HG02840 (cell line): Measurements from ENCODE around the gene HNRNPA2B1.
"Not testable (repeated sequence)": the region's sequence is repeated elsewhere in the genome, so short reads cannot be mapped to it uniquely, and the experiment has no call there.

Source experiments
- ATAC-seq: cut with Tn5 transposase; IDR thresholded peaks from one replicate; pipeline ENCODE4 v1.9.1; 2021; ENCODE audit warnings: mild to moderate bottlenecking, moderate library complexity, moderate number of reproducible peaks; ENCODE audit not compliant: unreplicated experiment, low FRiP score

The HNRNPA2B1 gene

GRCh38 chr7:26148307-26148700 is 52.2 kb downstream of the HNRNPA2B1 start:
- ATAC-seq: not testable (repeated sequence)

- not testable (repeated sequence) for ATAC-seq
Measured at GRCh38 chr7:26147646-26148306, 52.8 kb downstream of the HNRNPA2B1 start.

GRCh38 chr7:26147030-26147429 is 53.5 kb downstream of the HNRNPA2B1 start:
- ATAC-seq: no peak

- ATAC-seq: no peak
Measured at GRCh38 chr7:26145238-26145637, 55.3 kb downstream of the HNRNPA2B1 start.

GRCh38 chr7:26144184-26145080 is 56.1 kb downstream of the HNRNPA2B1 start:
- ATAC-seq: no peak

GRCh38 chr7:26143298-26144048 is 57.1 kb downstream of the HNRNPA2B1 start:
- ATAC-seq: no peak

- ATAC-seq: no peak
Measured at GRCh38 chr7:26141077-26141476, 59.5 kb downstream of the HNRNPA2B1 start.

- no peak for ATAC-seq
Measured at GRCh38 chr7:26140380-26140779, 60.2 kb downstream of the HNRNPA2B1 start.
